Amniotic epithelial cell (primary cell): Measurements from ENCODE around the gene RNF227.

Experiments used
- DNase-seq: peaks from one replicate; pipeline ENCODE4 v3.0.0-alpha.2; 2010; ENCODE audit warnings: low read depth

RNF227 gene

GRCh38 chr17:7889166-7889955, 26.7 kb downstream of the RNF227 start:
- peak; percentile 88 for DNase-seq

- no peak for DNase-seq
Observed at GRCh38 chr17:7888184-7888920, 27.7 kb downstream of the RNF227 start, which contains the start of gene CHD3. Gene CHD3, plus strand, starts transcription at chr17:7888789. Its CDS starts 212 bp downstream, at chr17:7889001.

GRCh38 chr17:7887482-7888183, 28.5 kb downstream of the RNF227 start:
- peak; percentile 98 for DNase-seq

GRCh38 chr17:7887038-7887481, 29.0 kb downstream of the RNF227 start:
- DNase-seq = no peak

- DNase-seq = no peak
Observed at GRCh38 chr17:7886227-7887037, 29.7 kb downstream of the RNF227 start.

GRCh38 chr17:7885367-7886226, 30.5 kb downstream of the RNF227 start:
- DNase-seq = no peak

- no peak for DNase-seq
Observed at GRCh38 chr17:7884581-7885366, 31.3 kb downstream of the RNF227 start.

GRCh38 chr17:7883781-7884386, 32.2 kb downstream of the RNF227 start:
- peak; percentile 70 for DNase-seq

GRCh38 chr17:7882629-7883028, 33.5 kb downstream of the RNF227 start:
- peak; percentile 75 for DNase-seq

- DNase-seq = no peak
Observed at GRCh38 chr17:7882068-7882467, 34.0 kb downstream of the RNF227 start.

- peak; percentile 52 for DNase-seq
Observed at GRCh38 chr17:7881276-7882054, 34.6 kb downstream of the RNF227 start.

GRCh38 chr17:7880076-7880868, 35.8 kb downstream of the RNF227 start:
- DNase-seq = no peak

GRCh38 chr17:7878234-7878633, 37.9 kb downstream of the RNF227 start:
- DNase-seq = no peak

GRCh38 chr17:7875804-7876370, 40.2 kb downstream of the RNF227 start:
- no peak for DNase-seq

GRCh38 chr17:7873051-7873450, 43.0 kb downstream of the RNF227 start:
- DNase-seq = peak; percentile 86

GRCh38 chr17:7867881-7868329, 48.2 kb downstream of the RNF227 start:
- no peak for DNase-seq

GRCh38 chr17:7864995-7865650, 51.0 kb downstream of the RNF227 start:
- DNase-seq = no peak
